G401 (cell line): ENCODE results near the gene ZC3H12C. TPM values are rescaled to one million over a fixed set of nuclear protein-coding genes. Genes with fewer than 3 reads are reported as not detected.

ENCODE experiments used
- DNase-seq: peaks from one replicate; pipeline ENCODE4 v3.0.0-alpha.2; 2015; ENCODE audit warnings: low spot score
- in situ Hi-C: cut with HindIII; loops from 2 replicates; pipeline ENCODE4 v1.10.0; 2016; ENCODE audit warnings: low sequenced_read_pairs, mixed read lengths
- total RNA-seq: library from RNA; depleted of rRNA; stranded (reverse); fragments of >200 nt; shearing (Covaris generic); gene quantifications from 2 replicates; pipeline ENCODE4 v1.2.3, GENCODE V29; 2014

Gene ZC3H12C
- total RNA-seq, 1 experiment from 2014 or later = 0.03 TPM

DNA sequence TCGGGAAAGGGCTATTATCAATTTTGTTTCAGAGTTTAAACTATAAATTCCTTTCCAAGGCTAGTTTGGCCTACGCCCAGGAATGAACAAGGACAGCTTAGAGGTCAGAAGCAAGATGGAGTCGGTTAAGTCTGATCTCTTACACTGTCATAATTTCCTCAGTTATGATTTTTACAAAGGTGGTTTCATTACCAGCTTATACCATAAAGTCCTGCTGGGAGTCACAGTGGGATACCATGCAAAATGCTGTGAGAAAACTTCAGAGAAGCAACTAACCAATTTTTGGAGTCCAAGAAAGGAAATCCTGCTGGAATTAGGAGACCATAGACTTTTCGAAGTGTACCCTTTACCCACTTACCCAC is 17.4 kb upstream of the ZC3H12C start:
- in situ Hi-C loops = no loop called here
- no peak for DNase-seq

- in situ Hi-C loops = no loop called here
- no peak for DNase-seq
Measured at GRCh38 chr11:110076371-110076965, 16.7 kb upstream of the ZC3H12C start.

DNA sequence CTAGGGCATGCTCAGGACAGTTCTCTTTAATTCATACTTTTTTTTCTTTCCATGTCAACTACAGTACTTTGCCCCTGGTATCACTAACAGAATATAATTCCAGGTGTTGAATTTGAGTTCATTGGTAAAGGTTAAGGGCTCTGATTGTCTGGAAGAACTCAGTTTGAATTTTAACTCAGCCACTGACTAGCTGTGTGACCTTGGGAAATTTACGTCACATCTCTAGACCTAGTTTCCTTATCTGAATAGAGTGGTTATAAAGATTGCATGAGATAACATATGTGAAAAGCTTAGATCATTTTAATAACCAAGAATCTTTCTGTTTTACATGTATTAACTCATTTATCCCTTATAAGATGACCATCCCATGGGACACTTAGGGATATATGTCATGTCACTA is 15.8 kb upstream of the ZC3H12C start:
- DNase-seq = no peak
- in situ Hi-C loops = no loop called here

DNA sequence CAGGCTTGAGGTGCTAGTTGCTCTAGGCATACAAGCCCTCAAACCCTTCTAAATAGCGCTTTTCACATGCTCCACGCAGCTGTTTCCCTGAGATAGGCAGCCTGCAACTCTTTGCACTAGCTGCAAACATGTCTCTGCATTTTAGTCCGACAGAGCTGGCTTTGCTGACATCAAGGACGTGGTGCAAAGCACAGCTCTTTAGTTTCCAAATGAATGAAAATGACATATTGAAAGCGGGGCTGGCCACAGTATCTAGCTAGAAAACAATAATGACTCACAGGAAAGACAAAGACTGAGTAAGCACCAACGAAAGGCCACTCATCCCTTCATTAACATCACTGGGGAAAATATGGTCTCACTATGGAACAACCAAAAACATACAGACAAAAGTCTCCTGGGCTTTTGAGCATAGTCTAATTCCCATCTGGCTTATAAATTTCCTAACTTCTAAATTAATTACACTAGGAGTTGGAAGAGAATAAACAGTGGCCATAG is 15.3 kb upstream of the ZC3H12C start:
- no peak for DNase-seq
- in situ Hi-C loops = no loop called here

- in situ Hi-C loops = no loop called here
Measured at GRCh38 chr11:110078923-110079544, 14.2 kb upstream of the ZC3H12C start.

GRCh38 chr11:110079726-110080125 is 13.5 kb upstream of the ZC3H12C start:
- DNase-seq = no peak
- in situ Hi-C loops = no loop called here

More at GRCh38 chr11:110078923-110079544, 14.2 kb upstream of the ZC3H12C start:
- no peak for DNase-seq

DNA sequence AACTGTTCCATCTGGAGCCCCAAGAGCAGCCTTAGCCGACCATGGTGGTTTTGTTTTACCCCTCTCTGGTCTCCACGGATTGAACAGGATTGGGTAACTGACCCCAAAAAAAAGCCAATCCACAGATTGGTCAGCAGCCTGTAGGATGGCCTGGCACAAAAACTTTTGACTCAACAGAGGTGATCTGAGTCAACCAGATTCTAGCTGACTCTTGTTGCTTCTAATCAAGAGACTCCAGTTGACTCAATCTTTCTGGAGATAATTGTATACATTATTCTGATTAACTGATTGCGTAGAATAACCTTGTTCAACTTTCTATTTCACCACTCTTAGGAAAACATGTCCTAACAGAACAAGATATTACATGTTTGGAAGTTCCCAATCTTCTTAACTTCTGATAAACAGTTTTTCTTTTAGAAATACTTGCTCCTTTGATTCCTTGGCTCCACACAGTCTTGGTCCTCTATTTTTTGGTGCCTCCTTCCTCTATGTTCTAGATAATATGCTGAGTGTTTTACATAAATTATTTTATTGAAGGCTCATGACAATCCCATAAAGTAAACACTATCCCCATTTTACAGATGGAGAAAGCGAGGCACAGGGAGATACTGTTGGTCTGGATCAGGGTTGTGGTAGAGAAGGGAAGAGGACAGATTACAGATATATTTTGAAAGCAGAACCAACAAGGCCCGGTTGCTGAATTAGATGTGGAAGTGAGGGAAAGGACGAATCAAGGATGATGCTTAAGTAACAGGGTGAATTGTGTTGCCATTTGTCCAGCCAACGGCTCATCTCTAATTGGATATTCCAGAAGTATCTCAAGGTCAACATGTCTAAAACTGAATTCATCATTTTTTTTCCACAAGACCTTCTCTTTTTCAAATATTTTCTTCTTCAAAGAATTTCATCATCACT is 11.5 kb upstream of the ZC3H12C start:
- no peak for DNase-seq
- in situ Hi-C loops = no loop called here

DNA sequence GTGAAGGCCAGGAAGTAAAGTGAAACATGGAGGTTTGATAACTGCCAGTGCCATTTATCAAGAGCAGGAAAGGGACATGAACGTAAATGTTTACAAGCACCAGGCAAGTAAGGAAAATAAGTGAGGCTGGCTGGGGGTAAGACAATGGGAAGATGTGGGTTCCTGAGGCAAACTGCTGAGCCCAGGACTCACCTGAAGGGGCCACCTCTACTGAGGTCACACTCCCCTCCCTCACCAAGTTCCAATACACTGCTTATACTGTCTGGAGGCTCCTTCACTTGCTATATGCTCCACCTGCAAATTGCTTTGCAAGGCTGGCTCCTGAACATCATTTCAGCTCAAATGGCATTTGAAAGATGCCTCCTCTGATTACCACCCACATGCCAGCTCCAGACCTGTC is 10.3 kb upstream of the ZC3H12C start:
- DNase-seq = no peak
- in situ Hi-C loops = no loop called here

GRCh38 chr11:110085255-110085838 is 7.8 kb upstream of the ZC3H12C start:
- in situ Hi-C loops = no loop called here
- DNase-seq = no peak

- DNase-seq = no peak
- in situ Hi-C loops = no loop called here
Measured at GRCh38 chr11:110086892-110087309, 6.3 kb upstream of the ZC3H12C start.

DNA sequence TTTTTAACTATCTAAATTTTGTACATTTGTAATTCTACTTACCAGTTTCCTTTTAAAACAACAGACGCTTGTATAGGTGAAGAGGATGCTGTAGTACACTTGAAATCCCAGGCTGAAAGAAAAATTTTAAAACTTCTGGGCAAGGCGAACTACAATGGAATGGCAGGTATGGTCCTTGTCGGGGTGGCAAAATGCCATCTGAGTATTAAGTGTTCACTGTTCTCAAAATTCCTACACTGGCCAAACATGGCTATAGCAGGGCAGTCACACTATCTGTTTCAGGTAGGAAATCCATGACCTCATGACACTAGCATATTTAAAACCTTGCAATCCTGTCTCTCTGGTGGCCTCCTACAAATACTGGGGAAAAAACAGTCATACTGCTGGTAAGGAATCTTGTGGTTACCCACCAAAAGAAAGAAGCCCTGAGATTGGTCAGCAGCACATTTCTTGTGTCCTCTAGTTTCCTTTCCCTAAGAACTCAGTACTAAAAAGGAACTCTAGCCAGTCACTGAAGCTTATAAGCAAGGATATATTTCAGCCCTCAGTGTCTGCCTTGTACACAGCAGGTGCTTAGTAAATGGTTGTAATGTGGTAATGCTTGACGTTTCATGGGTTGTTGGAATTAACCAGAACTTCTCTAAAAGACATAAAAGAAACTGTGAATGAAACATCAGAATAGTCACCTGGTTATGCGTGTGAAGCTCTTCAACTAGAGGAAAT is 5.2 kb upstream of the ZC3H12C start:
- in situ Hi-C loops = no loop called here
- DNase-seq = no peak

GRCh38 chr11:110088535-110089344 is 4.5 kb upstream of the ZC3H12C start:
- in situ Hi-C loops = no loop called here
- no peak for DNase-seq

DNA sequence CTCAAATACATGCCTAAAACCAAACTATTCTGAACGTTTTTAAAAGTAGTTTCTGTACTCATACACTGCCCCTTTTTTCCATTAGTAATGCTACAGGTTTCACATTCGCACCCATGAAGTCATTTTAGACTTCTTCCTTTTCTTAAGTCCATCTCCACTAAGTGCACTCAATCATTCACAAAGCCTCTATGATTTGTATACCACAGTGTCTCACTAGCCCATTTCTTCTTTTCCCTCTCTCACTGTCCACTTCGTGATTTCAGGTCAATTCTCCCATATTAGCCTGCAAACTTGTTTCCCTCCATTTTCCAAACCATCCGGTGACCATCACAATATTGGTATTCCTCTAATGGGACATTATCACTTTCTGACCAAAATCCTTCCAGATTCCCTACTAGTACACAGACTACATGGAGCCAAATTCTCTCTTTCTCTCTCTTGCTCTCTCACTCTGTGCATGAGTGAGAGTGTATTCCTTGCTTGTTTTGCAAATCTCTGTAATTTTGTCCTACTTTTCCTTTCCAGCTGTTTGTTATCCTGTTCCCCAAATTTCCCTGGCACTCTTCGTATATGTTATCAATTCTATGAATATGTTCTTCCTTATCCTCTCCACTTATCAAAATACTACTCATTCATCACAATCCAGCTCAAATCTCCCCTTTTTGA is 3.4 kb upstream of the ZC3H12C start:
- no peak for DNase-seq
- in situ Hi-C loops = no loop called here

DNA sequence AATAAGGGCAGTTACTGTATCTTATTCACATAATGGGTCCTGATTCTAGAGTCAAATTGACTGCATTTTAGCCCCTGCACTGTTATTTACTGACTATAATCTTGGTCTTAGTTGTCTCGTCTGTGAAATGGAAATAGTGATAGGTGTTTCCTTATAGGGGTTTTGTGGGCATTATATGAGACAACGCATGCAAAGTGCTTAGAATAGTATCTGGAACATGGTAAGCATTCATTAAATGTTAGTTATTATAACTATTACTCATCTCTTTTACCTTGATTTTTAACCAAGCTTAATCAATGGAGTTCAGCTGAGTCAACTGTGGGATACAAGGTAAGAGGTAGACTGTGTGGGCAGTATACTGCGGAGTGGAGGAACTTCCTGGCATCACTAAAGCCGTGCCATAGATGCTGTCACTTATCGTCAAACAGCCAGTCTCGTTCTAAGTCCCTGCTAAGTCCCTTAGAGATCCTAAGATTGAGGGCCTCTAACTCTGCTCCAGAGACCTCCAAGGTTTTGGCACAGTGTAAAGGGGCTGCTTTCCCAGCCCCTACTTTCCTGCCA is 2.6 kb upstream of the ZC3H12C start:
- DNase-seq = no peak
- in situ Hi-C loops = no loop called here

- DNase-seq = peak; percentile 55
- in situ Hi-C loops = no loop called here
Measured at GRCh38 chr11:110092111-110092514, 1.1 kb upstream of the ZC3H12C start.

- peak; percentile 67 for DNase-seq
- in situ Hi-C loops = no loop called here
Measured at GRCh38 chr11:110093407-110094297, 460 bp downstream of the ZC3H12C start.
